Mesothelial cell of epicardium (in vitro differentiated cells): ENCODE results near the gene LRCOL1. TPM values are rescaled to one million over a fixed set of nuclear protein-coding genes. Genes with fewer than 3 reads are reported as not detected.

Experiments
- DNase-seq, 2 experiments: peaks; one replicate each; pipeline ENCODE4 v3.0.0; 2021; ENCODE audit warnings: low spot score in 2 of 2; ENCODE audit not compliant: unreplicated experiment in 2 of 2
- H3K27ac Mint-ChIP-seq: 2 replicates; pipeline ENCODE4 v1.8.0; 2021; ENCODE audit warnings: mixed read lengths
- H3K27me3 Mint-ChIP-seq: 2 replicates; pipeline ENCODE4 v1.8.0; 2021; ENCODE audit warnings: low read depth, mixed read lengths
- H3K36me3 Mint-ChIP-seq: 2 replicates; pipeline ENCODE4 v1.8.0; 2021; ENCODE audit warnings: mixed read lengths
- H3K4me1 Mint-ChIP-seq: 2 replicates; pipeline ENCODE4 v1.8.0; 2021; ENCODE audit warnings: mixed read lengths
- H3K4me3 Mint-ChIP-seq: 2 replicates; pipeline ENCODE4 v1.8.0; 2021; ENCODE audit warnings: mild to moderate bottlenecking, moderate library complexity, mixed read lengths
- H3K9me3 Mint-ChIP-seq: 2 replicates; pipeline ENCODE4 v1.8.0; 2021; ENCODE audit warnings: mixed read lengths
- total RNA-seq: library from RNA; stranded (reverse); gene quantifications from 3 replicates; pipeline ENCODE4 v1.2.1, GENCODE V29; 2021
- TF ChIP-seq, protein P1 (sequence below): fragments of 200-600 bp; sonication (generic); IDR thresholded peaks from one replicate; pipeline ENCODE4 v1.5.0; 2021; ENCODE audit warnings: antibody characterized with exemption; ENCODE audit not compliant: unreplicated experiment

LRCOL1 gene
- total RNA-seq, 1 donor from 2014 or later, result not detected

DNA sequence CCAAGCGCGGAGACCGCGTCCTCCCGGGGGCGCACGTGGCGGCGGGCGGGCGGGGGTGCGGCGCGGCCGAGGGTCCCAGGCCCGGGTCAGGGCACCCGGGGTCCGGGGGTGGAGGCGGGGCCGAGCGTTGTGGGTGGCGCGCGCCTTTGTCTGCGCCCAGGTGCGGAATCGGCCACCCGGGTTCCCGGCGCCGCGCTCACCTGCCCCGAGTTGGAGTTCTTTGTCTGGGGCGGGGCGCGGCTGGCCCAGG lies 50.1 kb downstream of the LRCOL1 start:
- peak overlapping the region; percentile 81 for H3K4me3 Mint-ChIP-seq
- TF ChIP-seq, protein P1, sequence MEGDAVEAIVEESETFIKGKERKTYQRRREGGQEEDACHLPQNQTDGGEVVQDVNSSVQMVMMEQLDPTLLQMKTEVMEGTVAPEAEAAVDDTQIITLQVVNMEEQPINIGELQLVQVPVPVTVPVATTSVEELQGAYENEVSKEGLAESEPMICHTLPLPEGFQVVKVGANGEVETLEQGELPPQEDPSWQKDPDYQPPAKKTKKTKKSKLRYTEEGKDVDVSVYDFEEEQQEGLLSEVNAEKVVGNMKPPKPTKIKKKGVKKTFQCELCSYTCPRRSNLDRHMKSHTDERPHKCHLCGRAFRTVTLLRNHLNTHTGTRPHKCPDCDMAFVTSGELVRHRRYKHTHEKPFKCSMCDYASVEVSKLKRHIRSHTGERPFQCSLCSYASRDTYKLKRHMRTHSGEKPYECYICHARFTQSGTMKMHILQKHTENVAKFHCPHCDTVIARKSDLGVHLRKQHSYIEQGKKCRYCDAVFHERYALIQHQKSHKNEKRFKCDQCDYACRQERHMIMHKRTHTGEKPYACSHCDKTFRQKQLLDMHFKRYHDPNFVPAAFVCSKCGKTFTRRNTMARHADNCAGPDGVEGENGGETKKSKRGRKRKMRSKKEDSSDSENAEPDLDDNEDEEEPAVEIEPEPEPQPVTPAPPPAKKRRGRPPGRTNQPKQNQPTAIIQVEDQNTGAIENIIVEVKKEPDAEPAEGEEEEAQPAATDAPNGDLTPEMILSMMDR, result no peak
- no peaks in the 10 kb centered on the region for H3K9me3 Mint-ChIP-seq
- peaks cover 5% of the 10 kb centered on the region for H3K36me3 Mint-ChIP-seq
- peaks cover 8% of the 10 kb centered on the region for H3K4me1 Mint-ChIP-seq
- H3K27me3 Mint-ChIP-seq, result no peaks in the 10 kb centered on the region
- H3K27ac Mint-ChIP-seq, result no peak overlapping the region
- DNase-seq, result peak in 1 of 2 experiments; percentile 54

DNA sequence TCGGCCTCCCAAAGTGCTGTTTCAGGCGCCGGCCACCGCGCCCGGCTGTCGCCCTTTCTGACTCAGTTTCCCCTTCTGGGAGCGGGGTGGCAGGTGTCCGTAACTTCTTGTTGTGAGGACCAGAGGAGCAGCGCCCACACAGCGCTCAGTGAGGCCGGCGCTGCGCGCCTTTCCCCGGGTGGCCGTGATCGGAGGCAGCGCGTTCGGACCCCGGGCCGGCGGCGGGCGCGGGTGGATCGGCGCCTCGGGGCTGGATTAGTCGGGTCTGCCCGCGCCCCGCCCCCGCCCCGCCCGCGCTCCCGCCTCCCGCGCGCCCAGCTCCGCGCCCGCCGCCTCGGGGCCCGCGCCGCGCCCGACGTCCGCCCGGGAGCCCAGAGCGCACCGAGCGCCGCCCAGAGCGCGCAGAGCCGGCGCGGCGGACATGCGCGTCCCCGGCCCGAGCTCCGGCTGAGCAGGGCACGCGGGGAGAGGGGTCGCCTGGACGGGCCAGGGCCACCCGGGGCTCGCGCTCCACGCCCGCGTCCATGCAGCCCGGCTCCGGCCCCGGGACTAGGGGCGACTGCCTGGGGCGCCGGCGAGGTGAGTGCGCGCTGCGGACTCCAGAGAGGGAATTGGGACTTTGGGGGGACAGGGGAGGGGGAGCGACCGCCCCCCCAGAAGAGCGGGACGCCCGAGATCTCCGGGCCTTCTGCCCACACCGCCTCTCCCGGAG lies 50.6 kb downstream of the LRCOL1 start:
- peak; percentile 52 to 69 for DNase-seq
- H3K4me1 Mint-ChIP-seq, result peaks cover 8% of the 10 kb centered on the region
- no peak overlapping the region for H3K27ac Mint-ChIP-seq

DNA sequence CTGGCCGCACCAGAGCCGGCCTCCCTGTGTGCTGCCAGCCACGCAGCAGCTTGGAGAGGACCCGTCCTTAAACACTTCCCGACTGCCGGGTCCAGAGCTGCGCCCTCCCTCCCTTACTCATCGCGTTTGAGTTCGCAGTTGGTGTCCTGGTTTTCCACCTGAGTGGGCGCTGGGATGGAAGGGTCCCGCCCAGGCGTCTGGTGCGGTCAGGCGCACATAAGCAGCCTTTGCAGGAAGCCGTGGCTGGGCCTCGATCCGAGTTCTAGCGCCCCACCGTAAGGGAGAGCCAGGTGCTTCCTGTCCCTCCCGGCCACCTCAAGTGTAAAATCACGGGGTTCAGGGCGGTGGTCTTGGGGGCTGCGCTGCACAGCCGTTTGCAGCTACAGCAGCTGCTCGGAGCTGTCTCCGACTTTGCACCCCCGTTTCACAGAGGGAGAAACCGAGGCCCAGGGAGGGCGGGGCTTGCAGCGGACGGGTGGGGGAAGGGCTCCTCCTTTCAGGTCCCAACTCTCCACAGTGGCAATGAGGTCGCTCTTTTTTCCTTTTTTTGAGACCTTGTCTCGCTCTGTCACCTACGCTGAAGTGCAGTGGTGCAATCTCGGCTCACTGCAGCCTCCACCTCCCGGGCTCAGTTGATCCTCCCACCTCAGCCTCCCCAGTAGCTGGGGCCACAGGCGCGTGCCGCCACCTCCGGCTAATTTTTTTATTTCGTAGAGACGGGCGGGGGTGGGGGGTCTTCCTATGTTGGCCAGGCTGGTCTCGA lies 51.3 kb downstream of the LRCOL1 start:
- Mint-ChIP-seq H3K27ac (no peak overlapping the region), H3K4me1 (peaks cover 8% of the 10 kb centered on the region), H3K27me3 (no peaks in the 10 kb centered on the region), H3K36me3 (peaks cover 2% of the 10 kb centered on the region), H3K4me3 (peak overlapping the region; percentile 60), H3K9me3 (no peaks in the 10 kb centered on the region)
- TF ChIP-seq, protein P1, result no peak
- DNase-seq, result no peak

More for the DNA sequence above, 50.6 kb downstream of the LRCOL1 start:
- TF ChIP-seq, protein P1, result no peak
- Mint-ChIP-seq H3K27me3 (no peaks in the 10 kb centered on the region), H3K4me3 (peak overlapping the region; percentile 60), H3K36me3 (peaks cover 2% of the 10 kb centered on the region), H3K9me3 (no peaks in the 10 kb centered on the region)

DNA sequence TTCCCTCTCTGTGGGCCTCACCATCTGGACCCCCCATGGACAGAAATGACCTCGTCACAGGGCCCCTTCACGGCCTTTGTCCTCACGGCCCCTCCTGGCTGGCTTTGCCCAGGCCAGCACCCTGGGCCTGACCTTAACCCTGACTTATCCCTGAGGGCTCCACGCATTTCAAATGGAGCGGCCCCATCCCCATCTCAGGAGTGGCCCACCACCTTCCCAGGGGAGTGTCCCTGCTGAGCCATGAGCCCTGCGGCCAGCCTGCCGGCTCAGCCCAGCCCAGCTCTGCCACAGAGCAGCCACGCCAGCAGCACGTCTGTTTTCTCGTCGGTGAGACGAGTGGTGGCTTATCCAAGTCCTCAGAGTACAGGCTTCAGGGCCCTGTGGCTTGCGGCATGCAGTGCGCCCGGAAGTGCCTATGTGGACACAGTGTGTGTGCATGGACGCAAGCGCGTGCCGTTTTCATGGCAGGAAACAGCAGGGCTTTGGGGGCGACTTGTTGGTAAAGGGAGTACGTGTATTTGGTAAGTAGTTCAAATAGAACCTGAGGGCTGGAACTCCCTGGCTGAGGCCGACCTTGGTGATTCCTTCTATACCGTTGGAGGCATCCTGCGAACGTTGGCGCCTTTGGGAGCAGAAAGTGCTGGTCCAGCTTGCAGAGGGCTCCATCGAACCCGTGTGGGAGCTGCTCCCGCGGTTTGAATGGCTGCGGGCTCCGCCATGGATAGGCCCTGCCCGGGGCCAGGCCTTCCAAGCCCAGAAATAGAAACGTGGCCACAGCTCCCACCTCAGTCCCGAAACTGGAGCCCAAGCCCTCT lies 52.1 kb downstream of the LRCOL1 start:
- H3K4me3 Mint-ChIP-seq, result peak overlapping the region; percentile 60
- H3K27ac Mint-ChIP-seq, result no peak overlapping the region
- no peaks in the 10 kb centered on the region for H3K27me3 Mint-ChIP-seq
- TF ChIP-seq, protein P1, result no peak
- H3K4me1 Mint-ChIP-seq, result peaks cover 7% of the 10 kb centered on the region
- H3K36me3 Mint-ChIP-seq, result no peaks in the 10 kb centered on the region
- H3K9me3 Mint-ChIP-seq, result no peaks in the 10 kb centered on the region
- no peak for DNase-seq

DNA sequence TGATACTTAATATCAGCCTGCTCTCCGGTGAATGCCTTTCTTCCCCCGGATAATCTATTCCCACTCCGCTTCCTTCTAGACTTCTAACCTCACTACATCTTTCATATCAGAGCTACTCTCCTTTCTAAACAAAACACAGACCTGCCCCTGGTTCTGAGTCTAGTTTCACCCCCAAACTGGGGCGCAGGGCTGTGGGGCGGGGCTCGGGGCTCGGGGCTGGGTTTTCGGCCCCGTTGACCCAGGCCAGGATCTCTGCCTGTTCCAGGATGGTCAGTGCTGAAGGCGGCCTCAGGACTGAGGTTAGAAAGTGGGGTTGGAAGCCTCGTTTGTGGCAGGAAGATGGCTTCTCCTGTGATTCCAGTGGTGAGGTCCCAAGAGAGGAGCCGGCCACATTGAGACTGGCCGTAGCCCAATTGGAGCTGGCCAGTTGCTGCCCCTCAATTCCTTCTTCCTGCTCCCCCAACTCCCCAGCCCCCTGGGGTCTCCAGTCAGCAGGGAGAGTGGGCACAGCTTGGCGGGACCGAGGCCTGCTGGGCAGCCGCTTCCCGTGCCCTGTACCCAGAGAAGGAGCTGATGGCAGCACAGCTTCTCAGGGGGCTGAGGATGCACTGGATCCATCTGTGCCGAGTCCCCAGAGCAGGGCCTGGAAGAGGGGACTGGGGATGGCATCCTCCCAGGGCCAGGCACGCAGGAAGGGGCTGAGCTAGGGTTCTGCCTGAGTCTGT lies 52.9 kb downstream of the LRCOL1 start:
- H3K27me3 Mint-ChIP-seq, result no peaks in the 10 kb centered on the region
- TF ChIP-seq, protein P1, result no peak
- H3K4me1 Mint-ChIP-seq, result peaks cover 4% of the 10 kb centered on the region
- H3K9me3 Mint-ChIP-seq, result no peaks in the 10 kb centered on the region
- H3K4me3 Mint-ChIP-seq, result no peak overlapping the region
- DNase-seq, result no peak
- H3K27ac Mint-ChIP-seq, result no peak overlapping the region
- no peaks in the 10 kb centered on the region for H3K36me3 Mint-ChIP-seq
